ENCODE data around the gene JAK1.

Gene JAK1

GRCh38 chr1:64857347-64857746, 109.0 kb downstream of the JAK1 start:
- no peak for DNase-seq

GRCh38 chr1:64856553-64856952, 109.8 kb downstream of the JAK1 start:
- no peak for DNase-seq

GRCh38 chr1:64855557-64855956, 110.8 kb downstream of the JAK1 start:
- DNase-seq: no peak

- DNase-seq: no peak
Measured at GRCh38 chr1:64854674-64855073, 111.7 kb downstream of the JAK1 start.

- no peak for DNase-seq
Measured at GRCh38 chr1:64851664-64852063, 114.7 kb downstream of the JAK1 start.

GRCh38 chr1:64850846-64851245, 115.5 kb downstream of the JAK1 start:
- no peak for DNase-seq

- DNase-seq: no peak
Measured at GRCh38 chr1:64849942-64850341, 116.4 kb downstream of the JAK1 start.

- DNase-seq: no peak
Measured at GRCh38 chr1:64848803-64849202, 117.5 kb downstream of the JAK1 start.

- DNase-seq: no peak
Measured at GRCh38 chr1:64848136-64848535, 118.2 kb downstream of the JAK1 start.

- DNase-seq: no peak
Measured at GRCh38 chr1:64847666-64848065, 118.7 kb downstream of the JAK1 start.

- DNase-seq: no peak
Measured at GRCh38 chr1:64846573-64847430, 119.5 kb downstream of the JAK1 start.

GRCh38 chr1:64845831-64846425, 120.4 kb downstream of the JAK1 start:
- no peak for DNase-seq

GRCh38 chr1:64844609-64845008, 121.7 kb downstream of the JAK1 start:
- DNase-seq: no peak

- no peak for DNase-seq
Measured at GRCh38 chr1:64844175-64844574, 122.2 kb downstream of the JAK1 start.

- DNase-seq: no peak
Measured at GRCh38 chr1:64843675-64844074, 122.7 kb downstream of the JAK1 start.

GRCh38 chr1:64842224-64842623, 124.1 kb downstream of the JAK1 start:
- DNase-seq: no peak

GRCh38 chr1:64841330-64842065, 124.9 kb downstream of the JAK1 start:
- DNase-seq: no peak

GRCh38 chr1:64839732-64840405, 126.5 kb downstream of the JAK1 start:
- no peak for DNase-seq

GRCh38 chr1:64839261-64839660, 127.1 kb downstream of the JAK1 start:
- no peak for DNase-seq

- DNase-seq: no peak
Measured at GRCh38 chr1:64838486-64838885, 127.9 kb downstream of the JAK1 start.

GRCh38 chr1:64836802-64837201, 129.5 kb downstream of the JAK1 start:
- no peak for DNase-seq

GRCh38 chr1:64834734-64835133, 131.6 kb downstream of the JAK1 start:
- DNase-seq: no peak

GRCh38 chr1:64830030-64830651, 136.2 kb downstream of the JAK1 start:
- DNase-seq: no peak
